SK-N-SH (cell line): Measurements from ENCODE around the gene RALY. TPM values are rescaled to one million over a fixed set of nuclear protein-coding genes. Genes with fewer than 3 reads are reported as not detected.

Experiments
- CTCF ChIA-PET: fragments of 300-600, 350-600 bp; formaldehyde crosslinking; extraction: SDS; loops from one replicate; lab custom pipeline; 2021; lab: Yijun Ruan, JAX
- POLR2A ChIA-PET: fragments of 350-600 bp; sonication (Branson Sonifier 250); formaldehyde crosslinking; extraction: SDS; loops from one replicate; lab custom pipeline; 2020; ENCODE audit warnings: antibody characterized with exemption, inconsistent platforms; lab: Yijun Ruan, JAX
- DNase-seq: peaks from one replicate; pipeline ENCODE4 v3.0.0; 2012
- H2AFZ ChIP-seq: fragments of 200-600 bp; sonication (generic); 2 replicates; pipeline ENCODE4 v1.8.1; 2016; ENCODE audit warnings: antibody characterized with exemption, mild to moderate bottlenecking, low read depth
- H3F3A ChIP-seq: fragments of 200-600 bp; sonication (generic); replicated peaks from 2 replicates; pipeline ENCODE3; 2016; ENCODE audit warnings: antibody characterized with exemption, mild to moderate bottlenecking; ENCODE audit not compliant: insufficient read depth
- H3K27ac ChIP-seq, 2 experiments: fragments of 200-500 bp in 1 of 2; fragments of 200-600 bp in 1 of 2; sonication (Bioruptor generic) in 1 of 2; sonication (generic), shearing (Covaris generic) in 1 of 2; 2 replicates each; pipeline versions ENCODE4 v1.5.1 to v1.6.1; 2014 to 2016; ENCODE audit warnings: low read depth in 2 of 2, inconsistent platforms in 1 of 2, low read length in 1 of 2, mild to moderate bottlenecking in 1 of 2, mixed read lengths in 1 of 2
- H3K27me3 ChIP-seq: fragments of 200-600 bp; sonication (generic), shearing (Covaris generic); 2 replicates; pipeline ENCODE4 v1.6.1; 2016; ENCODE audit warnings: mixed run types; ENCODE audit not compliant: insufficient read depth
- H3K36me3 ChIP-seq, 2 experiments: fragments of 200-500 bp in 1 of 2; fragments of 200-600 bp in 1 of 2; sonication (Bioruptor generic) in 1 of 2; sonication (generic) in 1 of 2; replicated peaks in 1 of 2; 2 replicates each; pipeline versions ENCODE3 to v1.5.1; 2014 to 2016; ENCODE audit warnings: low read length in 1 of 2, mild to moderate bottlenecking in 1 of 2; ENCODE audit not compliant: insufficient read depth in 2 of 2, control insufficient read depth in 1 of 2
- H3K4me1 ChIP-seq, 2 experiments: fragments of 200-500 bp in 1 of 2; fragments of 200-600 bp in 1 of 2; sonication (Bioruptor generic) in 1 of 2; sonication (generic), shearing (Covaris generic) in 1 of 2; 2 replicates each; pipeline versions ENCODE4 v1.5.1 to v1.6.1; 2014 to 2016; ENCODE audit warnings: low read depth in 1 of 2, low read length in 1 of 2, mixed run types in 1 of 2; ENCODE audit not compliant: insufficient read depth in 2 of 2, control insufficient read depth in 1 of 2
- H3K4me2 ChIP-seq: fragments of 200-600 bp; sonication (generic), shearing (Covaris generic); 2 replicates; pipeline ENCODE4 v1.6.1; 2017; ENCODE audit warnings: mixed run types
- H3K4me3 ChIP-seq, 2 experiments: fragments of 200-500 bp in 1 of 2; fragments of 200-600 bp in 1 of 2; sonication (Bioruptor generic) in 1 of 2; sonication (generic), shearing (Covaris generic) in 1 of 2; 2 replicates each; pipeline versions ENCODE4 v1.5.1 to v1.8.1; 2014 to 2016; ENCODE audit warnings: low read depth in 2 of 2, inconsistent platforms in 1 of 2, low read length in 1 of 2, mild to moderate bottlenecking in 1 of 2, mixed read lengths in 1 of 2, moderate library complexity in 1 of 2
- H3K79me2 ChIP-seq: fragments of 200-600 bp; sonication (generic); 2 replicates; pipeline ENCODE4 v1.8.1; 2017; ENCODE audit warnings: mild to moderate bottlenecking; ENCODE audit not compliant: insufficient read depth
- H3K9ac ChIP-seq: fragments of 200-600 bp; sonication (generic); 2 replicates; pipeline ENCODE4 v1.6.1; 2017; ENCODE audit warnings: mixed run types
- H3K9me2 ChIP-seq: fragments of 200-600 bp; sonication (generic); 2 replicates; pipeline ENCODE4 v1.6.1; 2017; ENCODE audit warnings: mixed run types
- H3K9me3 ChIP-seq: fragments of 200-600 bp; sonication (generic); 2 replicates; pipeline ENCODE4 v1.6.1; 2017; ENCODE audit warnings: mixed run types, mild to moderate bottlenecking, moderate library complexity
- H4K20me1 ChIP-seq: fragments of 200-600 bp; sonication (generic); 2 replicates; pipeline ENCODE4 v1.6.1; 2017; ENCODE audit warnings: mild to moderate bottlenecking, mixed run types; ENCODE audit not compliant: insufficient read depth
- ELF1 ChIP-seq: IDR thresholded peaks from 2 replicates; pipeline ENCODE4 v1.4.0; 2012
- EP300 ChIP-seq, 2 experiments: IDR thresholded peaks; 2 replicates each; pipeline versions ENCODE4 v1.4.0 to v1.6.1; 2012; ENCODE audit warnings: borderline replicate concordance in 1 of 2, low read depth in 1 of 2, low read length in 1 of 2
- EZH2phosphoT487 ChIP-seq: fragments of 200-600 bp; sonication (generic); IDR thresholded peaks from 2 replicates; pipeline ENCODE4 v1.6.1; 2017; ENCODE audit warnings: low read depth, mixed run types, mild to moderate bottlenecking, antibody characterized with exemption, moderate library complexity, borderline replicate concordance
- FOXM1 ChIP-seq: IDR thresholded peaks from 2 replicates; pipeline ENCODE4 v1.4.0; 2012; ENCODE audit warnings: low read depth, mild to moderate bottlenecking
- IRF3 ChIP-seq: fragments of 150-350 bp; IDR thresholded peaks from 2 replicates; pipeline ENCODE4 v1.6.1; 2016; ENCODE audit warnings: mild to moderate bottlenecking, low read depth, low read length
- JUND ChIP-seq: IDR thresholded peaks from 2 replicates; pipeline ENCODE4 v1.4.0; 2012
- MAX ChIP-seq: IDR thresholded peaks from 2 replicates; pipeline ENCODE4 v1.4.0; 2012; ENCODE audit warnings: low read depth
- MEF2A ChIP-seq: IDR thresholded peaks from 2 replicates; pipeline ENCODE4 v1.4.0; 2012; ENCODE audit warnings: low read depth, borderline replicate concordance
- PBX3 ChIP-seq: IDR thresholded peaks from 2 replicates; pipeline ENCODE4; 2012
- RAD21 ChIP-seq: IDR thresholded peaks from 2 replicates; pipeline ENCODE4 v1.6.1; 2012; ENCODE audit warnings: mild to moderate bottlenecking, low read length
- RCOR1 ChIP-seq: fragments of 150-350 bp; IDR thresholded peaks from 2 replicates; pipeline ENCODE4 v1.6.1; 2017; ENCODE audit warnings: antibody characterized with exemption, low read length
- TCF12 ChIP-seq: IDR thresholded peaks from 2 replicates; pipeline ENCODE4 v1.4.0; 2012
- TEAD4 ChIP-seq: IDR thresholded peaks from 2 replicates; pipeline ENCODE4 v1.4.0; 2012; ENCODE audit warnings: mild to moderate bottlenecking, borderline replicate concordance; ENCODE audit not compliant: insufficient read depth
- WGBS: methylation state at CpG from one replicate; pipeline ENCODE4 v1.1.6; 2017; ENCODE audit warnings: low lambda C conversion rate; 5-methylcytosine and 5-hydroxymethylcytosine counted together
- polyA plus RNA-seq, 3 experiments: library from polyadenylated mRNA; depleted of rRNA; stranded (reverse); fragments of >200 nt; gene quantifications; 2 replicates each; pipeline ENCODE4 v1.2.3, GENCODE V29; 2012
- TF ChIP-seq, protein P1 (sequence below): fragments of 200-600 bp; sonication (generic); IDR thresholded peaks from 2 replicates; pipeline ENCODE4 v1.6.1; 2017; ENCODE audit warnings: antibody characterized with exemption, mild to moderate bottlenecking, moderate library complexity

Gene RALY
- polyA plus RNA-seq, 1 of the 3 experiments (the other 2 are of a cell fraction): 130 TPM

GRCh38 chr20:33970229-33970628 is 23.5 kb upstream of the RALY start:
- Histone ChIP-seq H3K4me3 (no peak overlapping the region), H3K4me2 (no peak overlapping the region), H3K27me3 (no peaks in the 10 kb centered on the region), H4K20me1 (no peaks in the 10 kb centered on the region), H3K9ac (no peak overlapping the region), H3K36me3 (no peaks in the 10 kb centered on the region), H3K9me2 (no peaks in the 10 kb centered on the region), H3K79me2 (no peaks in the 10 kb centered on the region), H3K27ac (no peak overlapping the region), H3K9me3 (no peaks in the 10 kb centered on the region), H2AFZ (no peak overlapping the region), H3F3A (no peaks in the 10 kb centered on the region), H3K4me1 (no peaks in the 10 kb centered on the region)
- ChIA-PET POLR2A (no interaction called here), CTCF (no interaction called here)
- no peak for DNase-seq
- TF ChIP-seq RAD21 (no peak), EP300 (IDR thresholded peaks at IDR 0.05; ENCODE audit: borderline replicate concordance in 1 of 2, low read depth in 1 of 2, low read length in 1 of 2) (no peak), PBX3 (no peak), ELF1 (no peak), TEAD4 (no peak)
- 86% methylated on average over 2 of the region's 2 CpGs for WGBS

DNA sequence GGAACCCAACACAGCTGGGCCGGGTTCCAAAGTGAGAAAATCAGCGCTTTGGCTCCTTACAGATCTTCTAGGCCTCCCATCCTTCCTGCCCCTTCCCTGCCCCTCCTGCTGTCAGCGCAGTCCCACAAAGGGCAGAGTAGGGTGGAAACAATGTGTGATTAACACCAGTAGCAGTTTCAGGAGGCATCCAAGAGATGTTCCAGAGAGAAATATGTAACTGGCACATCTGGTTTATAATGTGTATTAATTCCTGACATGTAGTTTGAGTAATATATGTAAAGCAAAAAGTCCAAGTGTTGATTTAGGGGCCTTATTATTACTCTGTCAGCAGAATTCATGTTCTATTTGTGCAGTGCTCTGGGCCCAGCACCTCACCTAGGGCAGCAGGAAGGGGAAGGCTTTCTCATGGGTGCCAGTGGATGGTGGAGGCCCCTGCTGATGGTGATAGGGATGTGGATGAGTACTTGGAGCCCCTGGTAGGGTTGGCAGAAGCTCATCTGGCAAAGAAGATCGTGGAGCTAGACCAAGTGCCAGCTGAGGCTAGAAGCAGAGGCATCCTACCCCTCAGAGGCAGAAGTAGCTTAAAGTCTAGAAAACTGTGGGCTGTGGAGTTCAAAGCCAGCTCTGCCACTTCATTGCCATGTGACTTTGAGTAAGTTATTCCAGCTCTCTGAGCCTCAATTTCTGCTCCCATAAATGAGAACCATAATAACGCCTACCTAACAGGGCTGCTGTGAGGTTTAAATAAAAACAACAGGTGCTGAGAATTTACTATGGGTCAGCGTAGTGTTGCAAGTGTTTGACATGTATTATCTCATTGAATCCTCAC is 22.4 kb upstream of the RALY start:
- Histone ChIP-seq H3F3A (no peaks in the 10 kb centered on the region), H3K36me3 (no peaks in the 10 kb centered on the region), H3K4me2 (no peak overlapping the region), H3K9me2 (no peaks in the 10 kb centered on the region), H3K9me3 (no peaks in the 10 kb centered on the region), H3K4me3 (no peak overlapping the region), H3K27me3 (no peaks in the 10 kb centered on the region), H3K9ac (no peak overlapping the region), H3K79me2 (no peaks in the 10 kb centered on the region), H3K4me1 (no peaks in the 10 kb centered on the region), H3K27ac (no peak overlapping the region), H2AFZ (no peak overlapping the region), H4K20me1 (no peaks in the 10 kb centered on the region)
- TF ChIP-seq IRF3 (no peak), MAX (no peak), EZH2phosphoT487 (no peak), JUND (no peak), RCOR1 (no peak), TCF12 (no peak), EP300 (IDR thresholded peaks at IDR 0.05; ENCODE audit: borderline replicate concordance in 1 of 2, low read depth in 1 of 2, low read length in 1 of 2) (no peak), FOXM1 (no peak), MEF2A (no peak)
- TF ChIP-seq, protein P1, sequence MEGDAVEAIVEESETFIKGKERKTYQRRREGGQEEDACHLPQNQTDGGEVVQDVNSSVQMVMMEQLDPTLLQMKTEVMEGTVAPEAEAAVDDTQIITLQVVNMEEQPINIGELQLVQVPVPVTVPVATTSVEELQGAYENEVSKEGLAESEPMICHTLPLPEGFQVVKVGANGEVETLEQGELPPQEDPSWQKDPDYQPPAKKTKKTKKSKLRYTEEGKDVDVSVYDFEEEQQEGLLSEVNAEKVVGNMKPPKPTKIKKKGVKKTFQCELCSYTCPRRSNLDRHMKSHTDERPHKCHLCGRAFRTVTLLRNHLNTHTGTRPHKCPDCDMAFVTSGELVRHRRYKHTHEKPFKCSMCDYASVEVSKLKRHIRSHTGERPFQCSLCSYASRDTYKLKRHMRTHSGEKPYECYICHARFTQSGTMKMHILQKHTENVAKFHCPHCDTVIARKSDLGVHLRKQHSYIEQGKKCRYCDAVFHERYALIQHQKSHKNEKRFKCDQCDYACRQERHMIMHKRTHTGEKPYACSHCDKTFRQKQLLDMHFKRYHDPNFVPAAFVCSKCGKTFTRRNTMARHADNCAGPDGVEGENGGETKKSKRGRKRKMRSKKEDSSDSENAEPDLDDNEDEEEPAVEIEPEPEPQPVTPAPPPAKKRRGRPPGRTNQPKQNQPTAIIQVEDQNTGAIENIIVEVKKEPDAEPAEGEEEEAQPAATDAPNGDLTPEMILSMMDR: no peak
- no peak for DNase-seq
- 83% methylated on average over 5 of the region's 6 CpGs for WGBS
- POLR2A ChIA-PET: no interaction called here
- CTCF ChIA-PET: no interaction called here
